H1 (cell line): ENCODE data around the gene FMNL2. TPM values are rescaled to one million over a fixed set of nuclear protein-coding genes. Genes with fewer than 3 reads are reported as not detected.

ENCODE experiments used
- CTCF ChIA-PET: fragments of 300-600 bp; sonication (Branson Sonifier 250); formaldehyde crosslinking; loops from one replicate; lab custom pipeline; 2021; ENCODE audit not compliant: partially characterized antibody; lab: Charles Lee
- POLR2A ChIA-PET: fragments of 300-600 bp; sonication (Branson Sonifier 250); formaldehyde crosslinking; loops from one replicate; lab custom pipeline; 2021; ENCODE audit warnings: inconsistent platforms; ENCODE audit not compliant: partially characterized antibody; lab: Charles Lee
- DNase-seq, 2 experiments: peaks; one replicate each; pipeline versions ENCODE4 v3.0.0 to v3.0.0-alpha.2; 2010 to 2022; ENCODE audit warnings: low spot score in 2 of 2, low read depth in 1 of 2, mixed read lengths in 1 of 2
- FAIRE-seq: peaks from 2 replicates; lab custom pipeline; 2011; peaks lifted over from hg19 to GRCh38; lab: Jason Lieb, UNC
- H2AFZ ChIP-seq: 2 replicates; pipeline ENCODE4 v1.8.1; 2012; ENCODE audit warnings: low read length, inconsistent platforms
- H2AK5ac ChIP-seq: 2 replicates; pipeline ENCODE4 v1.6.1; 2013; ENCODE audit warnings: low read depth, low read length
- H2BK120ac ChIP-seq: replicated peaks from 2 replicates; pipeline ENCODE3; 2013; ENCODE audit warnings: low read depth, low read length, inconsistent platforms
- H2BK12ac ChIP-seq: 2 replicates; pipeline ENCODE4 v1.6.1; 2013; ENCODE audit warnings: low read depth, low read length
- H2BK15ac ChIP-seq: 2 replicates; pipeline ENCODE4 v1.6.1; 2013; ENCODE audit warnings: low read length
- H2BK20ac ChIP-seq: 2 replicates; pipeline ENCODE4 v1.6.1; 2013; ENCODE audit warnings: low read length
- H2BK5ac ChIP-seq: 2 replicates; pipeline ENCODE4 v1.6.1; 2013; ENCODE audit warnings: low read depth, low read length
- H3K14ac ChIP-seq: 2 replicates; pipeline ENCODE4 v1.6.1; 2013; ENCODE audit warnings: inconsistent platforms; ENCODE audit not compliant: insufficient read length
- H3K18ac ChIP-seq: 2 replicates; pipeline ENCODE4 v1.6.1; 2013; ENCODE audit warnings: low read length; ENCODE audit errors: extremely low read depth
- H3K23ac ChIP-seq: 2 replicates; pipeline ENCODE4 v1.6.1; 2013; ENCODE audit warnings: inconsistent platforms; ENCODE audit not compliant: insufficient read length
- H3K23me2 ChIP-seq: 2 replicates; pipeline ENCODE4 v1.6.1; 2013; ENCODE audit warnings: low read depth, low read length
- H3K27ac ChIP-seq: 2 replicates; pipeline ENCODE4 v1.6.1; 2011; ENCODE audit warnings: low read depth, low read length, inconsistent platforms
- H3K27me3 ChIP-seq, 4 experiments: replicated peaks in 1 of 4; 1 replicate in 1 of 4; 2 replicates in 3 of 4; pipeline versions ENCODE4 v1.6.1 to v1.8.1; 2011 to 2013; ENCODE audit warnings: low read length in 3 of 4, mild to moderate bottlenecking in 3 of 4, inconsistent platforms in 2 of 4, mixed read lengths in 2 of 4, moderate library complexity in 1 of 4; ENCODE audit not compliant: control insufficient read depth in 3 of 4, insufficient read depth in 3 of 4; ENCODE audit errors: extremely low read depth in 1 of 4
- H3K36me3 ChIP-seq, 4 experiments: 2 replicates each; pipeline versions ENCODE4 v1.6.1 to v1.8.1; 2011 to 2013; ENCODE audit warnings: mild to moderate bottlenecking in 4 of 4, low read length in 3 of 4, moderate library complexity in 2 of 4, control low read depth in 1 of 4, inconsistent platforms in 1 of 4; ENCODE audit not compliant: insufficient read depth in 4 of 4, control insufficient read depth in 2 of 4
- H3K4ac ChIP-seq: replicated peaks from 2 replicates; pipeline ENCODE3; 2013; ENCODE audit warnings: low read length, low read depth, mixed read lengths, inconsistent platforms; ENCODE audit not compliant: insufficient read length
- H3K4me1 ChIP-seq, 4 experiments: replicated peaks in 1 of 4; 1 replicate in 1 of 4; 2 replicates in 3 of 4; pipeline versions ENCODE4 v1.6.1 to v1.8.1; 2011 to 2013; ENCODE audit warnings: low read length in 3 of 4, inconsistent platforms in 2 of 4, mixed read lengths in 1 of 4; ENCODE audit not compliant: insufficient read depth in 4 of 4, control insufficient read depth in 3 of 4
- H3K4me2 ChIP-seq, 2 experiments: 2 replicates each; pipeline versions ENCODE4 v1.6.1 to v1.8.1; 2011 to 2013; ENCODE audit warnings: low read depth in 2 of 2, low read length in 2 of 2, control low read depth in 1 of 2, inconsistent platforms in 1 of 2, mild to moderate bottlenecking in 1 of 2; ENCODE audit not compliant: insufficient read depth in 1 of 2
- H3K4me3 ChIP-seq, 4 experiments: fragments of 200-600, 300-600 bp in 1 of 4; sonication (generic), shearing (Covaris generic), sonication (Bioruptor Twin) in 1 of 4; 2 replicates each; pipeline versions ENCODE4 v1.5.1 to v1.8.1; 2011 to 2016; ENCODE audit warnings: low read length in 4 of 4, low read depth in 3 of 4, control low read depth in 2 of 4, inconsistent platforms in 2 of 4, mild to moderate bottlenecking in 2 of 4, mixed read lengths in 1 of 4, moderate library complexity in 1 of 4; ENCODE audit not compliant: insufficient read depth in 2 of 4; ENCODE audit errors: extremely low read depth in 1 of 4
- H3K56ac ChIP-seq: replicated peaks from 2 replicates; pipeline ENCODE3; 2013; ENCODE audit warnings: low read depth, mild to moderate bottlenecking, mixed read lengths, low read length, inconsistent platforms; ENCODE audit not compliant: insufficient read length
- H3K79me1 ChIP-seq: 2 replicates; pipeline ENCODE4 v1.6.1; 2013; ENCODE audit warnings: low read depth, low read length, control low read depth
- H3K79me2 ChIP-seq, 2 experiments: 2 replicates each; pipeline versions ENCODE4 v1.6.1 to v1.8.1; 2012 to 2013; ENCODE audit warnings: low read length in 2 of 2, mild to moderate bottlenecking in 2 of 2, inconsistent platforms in 1 of 2; ENCODE audit not compliant: insufficient read depth in 2 of 2, control insufficient read depth in 1 of 2
- H3K9ac ChIP-seq, 4 experiments: replicated peaks in 1 of 4; 1 replicate in 1 of 4; 2 replicates in 3 of 4; pipeline versions ENCODE4 v1.6.1 to v1.8.1; 2011 to 2013; ENCODE audit warnings: low read depth in 3 of 4, low read length in 3 of 4, control low read depth in 2 of 4, mild to moderate bottlenecking in 2 of 4, moderate library complexity in 2 of 4, inconsistent platforms in 1 of 4; ENCODE audit errors: extremely low read depth in 1 of 4
- H3K9me3 ChIP-seq, 2 experiments: 2 replicates each; pipeline versions ENCODE4 v1.6.1 to v1.8.1; 2012 to 2013; ENCODE audit warnings: mild to moderate bottlenecking in 2 of 2, moderate library complexity in 2 of 2, control low read depth in 1 of 2, inconsistent platforms in 1 of 2, low read depth in 1 of 2, low read length in 1 of 2, mixed read lengths in 1 of 2; ENCODE audit not compliant: insufficient read depth in 2 of 2
- H4K20me1 ChIP-seq, 2 experiments: replicated peaks in 1 of 2; 2 replicates each; pipeline versions ENCODE3 to v1.8.1; 2011 to 2013; ENCODE audit warnings: inconsistent platforms in 2 of 2, low read length in 2 of 2, mild to moderate bottlenecking in 1 of 2; ENCODE audit not compliant: insufficient read depth in 2 of 2, control insufficient read depth in 1 of 2
- H4K5ac ChIP-seq: 2 replicates; pipeline ENCODE4 v1.6.1; 2013; ENCODE audit warnings: low read length, low read depth, mixed read lengths, inconsistent platforms; ENCODE audit not compliant: insufficient read length
- H4K8ac ChIP-seq: 2 replicates; pipeline ENCODE4 v1.8.0; 2013; ENCODE audit warnings: mild to moderate bottlenecking, moderate library complexity, low read length, inconsistent platforms; ENCODE audit not compliant: insufficient read depth; ENCODE audit errors: extremely low read depth
- H4K91ac ChIP-seq: replicated peaks from 2 replicates; pipeline ENCODE3; 2013; ENCODE audit warnings: low read length, mixed read lengths, inconsistent platforms; ENCODE audit not compliant: insufficient read length
- ATF2 ChIP-seq: IDR thresholded peaks from 2 replicates; pipeline ENCODE4 v1.6.1; 2012; ENCODE audit warnings: low read length, inconsistent platforms
- BACH1 ChIP-seq: IDR thresholded peaks from 2 replicates; pipeline ENCODE4 v1.6.1; 2012; ENCODE audit warnings: low read length, improper control_type of control experiment
- BCL11A ChIP-seq, 2 experiments: IDR thresholded peaks; one replicate each; pipeline ENCODE4 v1.6.1; 2011; ENCODE audit warnings: low read depth in 2 of 2, low read length in 2 of 2, mild to moderate bottlenecking in 2 of 2
- SP2 ChIP-seq: IDR thresholded peaks from 2 replicates; pipeline ENCODE4 v1.6.1; 2012; ENCODE audit warnings: mild to moderate bottlenecking, low read length, inconsistent platforms
- WGBS, 2 experiments: shearing (Covaris generic) in 1 of 2; methylation state at CpG; one replicate each; pipeline versions ENCODE4 v1.1.6 to v1.1.7; 2013 to 2015; ENCODE audit warnings: low lambda C conversion rate in 2 of 2, mixed read lengths in 2 of 2, inconsistent platforms in 1 of 2, low coverage in 1 of 2, missing lambda C conversion rate in 1 of 2; ENCODE audit not compliant: insufficient replicate concordance in 2 of 2, insufficient coverage in 1 of 2, insufficient read length in 1 of 2; ENCODE audit errors: extremely low coverage in 1 of 2, missing lambda C conversion rate in 1 of 2; 5-methylcytosine and 5-hydroxymethylcytosine counted together
- polyA plus RNA-seq, 7 experiments: library from polyadenylated mRNA; depleted of rRNA in 3 of 7; stranded (reverse) in 5 of 7; unstranded in 2 of 7; fragments of >200 nt in 5 of 7; fragments of 200-250 nt in 2 of 7; gene quantifications; 1 replicate in 5 of 7; 2 replicates in 1 of 7; 4 replicates in 1 of 7; pipeline versions ENCODE4 v1.2.1 to v1.2.3, GENCODE V29; 2011 to 2013; ENCODE audit warnings: missing spikeins in 2 of 7, mixed read lengths in 2 of 7
- total RNA-seq: library from RNA; stranded (reverse); fragmentation: NEBNext Ultra II Directional; extraction: Animal tissue kit (Norgen Biotek cat#: 25700); gene quantifications from 2 replicates; pipeline ENCODE4 v1.2.1, GENCODE V29; 2021

FMNL2 gene
- total and polyA plus RNA-seq, 2 of the 8 experiments (the other 6 are each of a cell fraction or from before 2014, with no cell fraction given), result 15.5 to 45.1 TPM

- CTCF ChIA-PET, result interaction anchor here (0.8 to 2.0 kb wide), 8 partner anchors 11 to 376 kb away, joined by 3 to 10 read pairs (median 4); no protein-coding TSS in a partner anchor
- no peak overlapping the region for H3K27ac ChIP-seq
- peaks cover 16% of the 10 kb centered on the region for H3K79me1 ChIP-seq
- H2BK15ac ChIP-seq, result no peak overlapping the region
- H3K9ac ChIP-seq, result no peak overlapping the region
- H3K9me3 ChIP-seq, result no peaks in the 10 kb centered on the region
- H2BK5ac ChIP-seq, result no peak overlapping the region
- no peak overlapping the region for H4K5ac ChIP-seq
- no peak overlapping the region for H2BK20ac ChIP-seq
- no peak overlapping the region for H2AFZ ChIP-seq
- no peak overlapping the region for H2BK120ac ChIP-seq
- no peak overlapping the region for H3K14ac ChIP-seq
- no peak overlapping the region for H2BK12ac ChIP-seq
- peaks cover 5 to 10% of the 10 kb centered on the region in 2 experiments for H4K20me1 ChIP-seq
- no peaks in the 10 kb centered on the region for H3K23me2 ChIP-seq
- no peak overlapping the region for H4K91ac ChIP-seq
- no peak overlapping the region for H3K56ac ChIP-seq
- POLR2A ChIA-PET, result interaction anchor here (0.5 to 4.6 kb wide), 4 partner anchors 12 to 510 kb away, joined by 3 to 24 read pairs (median 3); no protein-coding TSS in a partner anchor
- H3K4me1 ChIP-seq, result peaks cover 0 to 32% (median 14%) of the 10 kb centered on the region in 4 experiments
- no peak overlapping the region for H3K18ac ChIP-seq
- TF ChIP-seq BCL11A (IDR thresholded peaks at IDR 0.05; ENCODE audit: low read depth in 2 of 2, low read length in 2 of 2) (no peak), BACH1 (no peak), ATF2 (no peak), SP2 (no peak)
- TF ChIP-seq, all 59 proteins: peak for 0
- Histone ChIP-seq H3K4me3 (no peak overlapping the region), H3K36me3 (no peaks in the 10 kb centered on the region), H3K4me2 (no peak overlapping the region), H3K27me3 (no peaks in the 10 kb centered on the region), H4K8ac (no peak overlapping the region), H3K23ac (no peak overlapping the region), H3K79me2 (peaks cover 4 to 98% of the 10 kb centered on the region in 2 experiments; a peak in 3 of 4 replicates), H2AK5ac (0 out of 2 replicates have a peak overlapping the region, but pooled peaks have one; percentile 32), H3K4ac (no peak overlapping the region)
- FAIRE-seq (no peak), DNase-seq (peak in 1 of 2 experiments; percentile 23)
- WGBS, 2 experiments, result 85% methylated on average over 10 of the region's 10 CpGs; no CpG with 5 or more reads in 1 of the 2 experiments
Observed at GRCh38 chr2:152466980-152467676, 132.2 kb downstream of the FMNL2 start.
